CD8-positive, alpha-beta memory T cell (primary cell): ENCODE results near the gene AXIN1. TPM values are rescaled to one million over a fixed set of nuclear protein-coding genes. Genes with fewer than 3 reads are reported as not detected.
A peak's percentile ranks its signal among the peaks of the same experiment; 100 is the strongest.
"Not testable (repeated sequence)": the region's sequence is repeated elsewhere in the genome, so short reads cannot be mapped to it uniquely, and the experiment has no call there.

Experiments used
- CTCF ChIA-PET: fragments of 350-600 bp; sonication (Branson Sonifier 250); formaldehyde crosslinking; loops from one replicate; lab custom pipeline; 2021; ENCODE audit warnings: antibody characterized with exemption; lab: Charles Lee
- POLR2A ChIA-PET: fragments of 350-600 bp; sonication (Branson Sonifier 250); formaldehyde crosslinking; loops from one replicate; lab custom pipeline; 2021; ENCODE audit warnings: antibody characterized with exemption; lab: Charles Lee
- DNase-seq, 5 donors: peaks; one replicate each; pipeline versions ENCODE4 v3.0.0 to v3.0.0-alpha.2; 2020 to 2022; ENCODE audit warnings: mixed read lengths in 1 of 5
- H3K27ac ChIP-seq: one replicate; pipeline ENCODE4 v1.7.0; 2013; ENCODE audit warnings: low read depth, mild to moderate bottlenecking, low read length, moderate library complexity
- H3K27me3 ChIP-seq: 2 replicates; pipeline ENCODE4 v1.7.0; 2013; ENCODE audit warnings: low read length, mild to moderate bottlenecking; ENCODE audit not compliant: insufficient read depth, poor library complexity, severe bottlenecking
- H3K36me3 ChIP-seq: 2 replicates; pipeline ENCODE4 v1.7.0; 2013; ENCODE audit warnings: mild to moderate bottlenecking, low read length, moderate library complexity; ENCODE audit not compliant: insufficient read depth
- H3K4me1 ChIP-seq: 2 replicates; pipeline ENCODE4 v1.7.0; 2013; ENCODE audit warnings: mild to moderate bottlenecking, low read length, moderate library complexity; ENCODE audit not compliant: insufficient read depth
- H3K4me3 ChIP-seq: 2 replicates; pipeline ENCODE4 v1.7.0; 2013; ENCODE audit warnings: mild to moderate bottlenecking, low read length
- H3K9me3 ChIP-seq: 2 replicates; pipeline ENCODE4 v1.7.0; 2013; ENCODE audit warnings: mild to moderate bottlenecking, low read length
- H3K27ac Mint-ChIP-seq, 8 donors: one replicate each; pipeline ENCODE4 v1.8.0; 2020 to 2021; ENCODE audit warnings: mixed read lengths in 8 of 8, mild to moderate bottlenecking in 6 of 8, inconsistent platforms in 3 of 8, moderate library complexity in 3 of 8
- H3K27me3 Mint-ChIP-seq, 2 donors: one replicate each; pipeline ENCODE4 v1.8.0; 2020 to 2021; ENCODE audit warnings: mixed read lengths in 2 of 2, mild to moderate bottlenecking in 1 of 2, moderate library complexity in 1 of 2
- H3K36me3 Mint-ChIP-seq, 3 donors: one replicate each; pipeline ENCODE4 v1.8.0; 2020 to 2021; ENCODE audit warnings: mixed read lengths in 3 of 3, inconsistent platforms in 1 of 3, mild to moderate bottlenecking in 1 of 3
- H3K4me1 Mint-ChIP-seq, 3 donors: one replicate each; pipeline ENCODE4 v1.8.0; 2020 to 2021; ENCODE audit warnings: mixed read lengths in 3 of 3, inconsistent platforms in 1 of 3, mild to moderate bottlenecking in 1 of 3
- H3K4me3 Mint-ChIP-seq, 7 donors: one replicate each; pipeline ENCODE4 v1.8.0; 2020 to 2021; ENCODE audit warnings: mixed read lengths in 7 of 7, mild to moderate bottlenecking in 6 of 7, moderate library complexity in 4 of 7, inconsistent platforms in 2 of 7
- H3K9me3 Mint-ChIP-seq, 5 donors: one replicate each; pipeline ENCODE4 v1.8.0; 2020 to 2022; ENCODE audit warnings: mixed read lengths in 5 of 5, mild to moderate bottlenecking in 3 of 5, moderate library complexity in 2 of 5, inconsistent platforms in 1 of 5
- polyA plus RNA-seq: library from polyadenylated mRNA; unstranded; fragments of 300-500 nt; fragmentation: Illumina TruSeq; gene quantifications from one replicate; pipeline ENCODE4 v1.2.3, GENCODE V29; 2021
- total RNA-seq, 2 experiments: library from RNA; stranded (reverse); gene quantifications; one replicate each; pipeline ENCODE4 v1.2.3, GENCODE V29; 2021

Gene AXIN1
- total and polyA plus RNA-seq, 3 experiments from 2014 or later: 6.9 to 26.3 (median 24.7) TPM

DNA sequence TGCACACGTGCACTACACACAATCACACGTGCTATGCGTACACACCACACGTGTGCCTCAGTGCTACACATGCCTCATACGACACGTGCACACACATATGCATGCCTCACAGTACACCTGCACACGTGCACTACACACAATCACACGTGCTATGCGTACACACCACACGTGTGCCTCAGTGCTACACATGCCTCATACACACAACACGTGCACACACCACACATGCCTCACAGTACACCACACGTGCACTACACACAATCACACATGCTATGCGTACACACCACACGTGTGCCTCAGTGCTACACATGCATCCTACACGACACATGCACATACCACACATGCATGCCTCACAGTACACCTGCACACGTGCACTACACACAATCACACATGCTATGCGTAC is 85.0 kb downstream of the AXIN1 start:
- H3K27ac Mint-ChIP-seq: peak overlapping the region in 1 of 8 donors; percentile 17
- DNase-seq, H3K9me3 ChIP-seq, H3K27ac ChIP-seq, H3K4me1 ChIP-seq, H3K4me3 ChIP-seq, H3K4me3 Mint-ChIP-seq, H3K4me1 Mint-ChIP-seq, H3K36me3 ChIP-seq, POLR2A ChIA-PET, CTCF ChIA-PET, H3K27me3 ChIP-seq, H3K27me3 Mint-ChIP-seq, H3K9me3 Mint-ChIP-seq: not testable (repeated sequence)
- H3K36me3 Mint-ChIP-seq: peaks cover 0 to 13% (median 0%) of the 10 kb centered on the region in 3 donors

GRCh38 chr16:266258-267164 is 86.0 kb downstream of the AXIN1 start:
- no peak for DNase-seq
- Histone ChIP-seq H3K9me3 (no peaks in the 10 kb centered on the region), H3K27me3 (no peaks in the 10 kb centered on the region), H3K4me1 (no peaks in the 10 kb centered on the region), H3K27ac (no peak overlapping the region), H3K4me3 (no peak overlapping the region), H3K36me3 (no peaks in the 10 kb centered on the region)
- Mint-ChIP-seq H3K36me3 (peaks cover 0 to 23% (median 0%) of the 10 kb centered on the region in 3 donors), H3K4me3 (no peak overlapping the region), H3K27me3 (no peaks in the 10 kb centered on the region), H3K27ac (no peak overlapping the region), H3K4me1 (peaks cover 0 to 2% (median 0%) of the 10 kb centered on the region in 3 donors), H3K9me3 (no peaks in the 10 kb centered on the region)
- CTCF ChIA-PET: no interaction called here
- POLR2A ChIA-PET: no interaction called here

DNA sequence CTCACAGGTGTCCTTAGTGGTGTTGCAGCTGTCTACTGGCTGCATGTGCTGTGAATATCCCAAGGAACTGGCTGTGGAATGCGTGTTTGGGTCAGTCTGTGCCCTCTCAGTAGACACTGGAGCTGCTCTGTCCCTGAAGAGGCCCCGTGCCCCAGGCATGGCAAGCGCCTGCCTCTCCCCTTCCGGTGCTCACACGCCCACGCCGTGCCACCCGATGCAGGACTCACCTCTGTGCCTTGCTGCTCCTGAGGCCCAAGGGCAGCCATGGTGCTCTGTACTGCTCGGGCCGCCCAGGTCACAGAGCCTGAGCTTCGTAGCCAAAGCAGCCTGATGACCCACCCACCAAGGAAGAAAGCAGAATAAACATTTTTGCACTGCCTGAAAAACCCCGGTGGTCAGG is 86.8 kb downstream of the AXIN1 start:
- CTCF ChIA-PET: no interaction called here
- Mint-ChIP-seq H3K9me3 (no peaks in the 10 kb centered on the region), H3K27me3 (no peaks in the 10 kb centered on the region), H3K4me3 (no peak overlapping the region), H3K4me1 (peaks cover 0 to 2% (median 0%) of the 10 kb centered on the region in 3 donors), H3K36me3 (peaks cover 0 to 31% (median 0%) of the 10 kb centered on the region in 3 donors), H3K27ac (no peak overlapping the region)
- H3K27ac ChIP-seq: no peak overlapping the region
- no peaks in the 10 kb centered on the region for H3K36me3 ChIP-seq
- no peaks in the 10 kb centered on the region for H3K9me3 ChIP-seq
- no peaks in the 10 kb centered on the region for H3K27me3 ChIP-seq
- no peak overlapping the region for H3K4me3 ChIP-seq
- POLR2A ChIA-PET: no interaction called here
- no peaks in the 10 kb centered on the region for H3K4me1 ChIP-seq
- DNase-seq: peak in 1 of 5 donors; percentile 43

DNA sequence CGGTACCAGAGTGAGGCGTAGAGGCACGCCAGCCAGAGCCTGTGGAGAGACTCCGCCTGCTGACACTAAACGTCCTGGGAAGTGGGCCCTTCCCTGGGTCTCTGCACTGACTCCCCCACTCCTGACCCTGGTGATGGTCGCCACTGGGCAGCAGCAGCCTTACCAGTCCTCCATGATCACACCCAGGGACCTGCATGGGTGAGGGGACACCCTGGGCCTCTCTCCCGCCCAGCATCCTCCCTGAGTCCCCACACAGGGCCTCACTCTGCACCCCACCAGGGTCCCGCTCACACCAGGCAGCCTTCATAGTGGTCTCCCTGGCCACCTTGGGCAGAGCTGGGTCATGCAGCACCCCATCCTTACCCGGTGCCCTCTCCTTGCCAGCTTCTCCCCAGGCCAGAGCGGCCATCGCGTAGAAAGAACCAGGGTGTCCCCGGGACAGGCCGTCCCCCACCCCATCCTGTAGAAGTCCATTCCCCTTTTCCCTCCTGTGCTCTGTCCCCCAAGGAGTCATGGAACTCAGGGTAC is 87.5 kb downstream of the AXIN1 start:
- Histone ChIP-seq H3K27me3 (no peaks in the 10 kb centered on the region), H3K4me3 (no peak overlapping the region), H3K4me1 (no peaks in the 10 kb centered on the region), H3K9me3 (no peaks in the 10 kb centered on the region), H3K36me3 (no peaks in the 10 kb centered on the region), H3K27ac (no peak overlapping the region)
- POLR2A ChIA-PET: no interaction called here
- CTCF ChIA-PET: interaction anchor here (1.3 kb wide), 1 partner anchor 11 kb away, joined by 4 read pairs; no protein-coding TSS in a partner anchor
- H3K36me3 Mint-ChIP-seq: peaks cover 0 to 38% (median 5%) of the 10 kb centered on the region in 3 donors
- no peaks in the 10 kb centered on the region for H3K27me3 Mint-ChIP-seq
- DNase-seq: peak in 1 of 5 donors; percentile 36
- no peaks in the 10 kb centered on the region for H3K9me3 Mint-ChIP-seq
- peaks cover 0 to 2% (median 0%) of the 10 kb centered on the region in 3 donors for H3K4me1 Mint-ChIP-seq
- no peak overlapping the region for H3K27ac Mint-ChIP-seq
- no peak overlapping the region for H3K4me3 Mint-ChIP-seq

DNA sequence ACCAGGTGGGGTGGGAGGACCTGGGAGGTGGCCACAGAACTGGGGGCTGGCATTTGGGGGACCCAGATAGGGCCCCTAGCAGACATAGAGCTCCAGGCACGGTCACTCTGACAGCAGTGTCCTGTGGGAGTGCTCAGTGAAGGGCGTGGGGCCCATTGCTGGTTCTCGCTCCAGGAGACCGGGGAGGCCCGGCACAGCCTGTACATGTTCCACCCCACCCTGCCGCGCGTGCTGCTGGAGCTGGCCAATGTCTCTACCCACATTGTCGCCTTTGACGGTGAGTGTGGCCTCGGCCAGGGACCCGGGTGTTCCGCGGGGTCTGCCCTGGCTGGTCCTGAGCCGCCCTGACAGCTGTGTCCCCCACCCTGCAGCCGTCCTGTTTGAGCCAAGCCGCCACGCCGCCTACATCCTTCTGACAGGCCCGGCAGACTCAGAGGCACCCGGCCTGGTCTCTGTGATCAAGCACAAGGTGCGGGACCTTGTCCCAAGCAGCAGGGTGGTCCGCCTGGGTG is 88.0 kb downstream of the AXIN1 start:
- Mint-ChIP-seq H3K4me3 (no peak overlapping the region), H3K36me3 (peaks cover 0 to 39% (median 5%) of the 10 kb centered on the region in 3 donors), H3K9me3 (no peaks in the 10 kb centered on the region), H3K27ac (no peak overlapping the region), H3K27me3 (no peaks in the 10 kb centered on the region), H3K4me1 (peaks cover 0 to 2% (median 0%) of the 10 kb centered on the region in 3 donors)
- H3K27ac ChIP-seq: no peak overlapping the region
- no peaks in the 10 kb centered on the region for H3K4me1 ChIP-seq
- CTCF ChIA-PET: interaction anchor here (1.3 kb wide), 1 partner anchor 11 kb away, joined by 4 read pairs; no protein-coding TSS in a partner anchor
- POLR2A ChIA-PET: no interaction called here
- no peaks in the 10 kb centered on the region for H3K27me3 ChIP-seq
- peak in 1 of 5 donors; percentile 27 for DNase-seq
- no peaks in the 10 kb centered on the region for H3K36me3 ChIP-seq
- no peak overlapping the region for H3K4me3 ChIP-seq
- no peaks in the 10 kb centered on the region for H3K9me3 ChIP-seq

- H3K36me3 Mint-ChIP-seq: peaks cover 0 to 44% (median 5%) of the 10 kb centered on the region in 3 donors
- Histone ChIP-seq H3K27me3 (no peaks in the 10 kb centered on the region), H3K27ac (no peak overlapping the region), H3K9me3 (no peaks in the 10 kb centered on the region), H3K4me3 (no peak overlapping the region), H3K36me3 (no peaks in the 10 kb centered on the region), H3K4me1 (no peaks in the 10 kb centered on the region)
- no peaks in the 10 kb centered on the region for H3K9me3 Mint-ChIP-seq
- H3K4me1 Mint-ChIP-seq: peaks cover 0 to 6% (median 0%) of the 10 kb centered on the region in 3 donors
- ChIA-PET POLR2A (no interaction called here), CTCF (interaction anchor here (1.3 kb wide), 1 partner anchor 10 kb away, joined by 4 read pairs; no protein-coding TSS in a partner anchor)
- H3K27ac Mint-ChIP-seq: no peak overlapping the region
- H3K4me3 Mint-ChIP-seq: no peak overlapping the region
- no peaks in the 10 kb centered on the region for H3K27me3 Mint-ChIP-seq
- peak in 1 of 5 donors; percentile 43 for DNase-seq
These were observed 88.6 kb downstream of the AXIN1 start for GRCh38 chr16:263944-264343.

GRCh38 chr16:263182-263774 is 89.2 kb downstream of the AXIN1 start:
- peaks cover 0 to 45% (median 5%) of the 10 kb centered on the region in 3 donors for H3K36me3 Mint-ChIP-seq
- H3K4me3 Mint-ChIP-seq: no peak overlapping the region
- no peak overlapping the region for H3K27ac Mint-ChIP-seq
- no peaks in the 10 kb centered on the region for H3K9me3 Mint-ChIP-seq
- Histone ChIP-seq H3K27me3 (no peaks in the 10 kb centered on the region), H3K36me3 (no peaks in the 10 kb centered on the region), H3K27ac (no peak overlapping the region), H3K9me3 (no peaks in the 10 kb centered on the region), H3K4me3 (no peak overlapping the region), H3K4me1 (no peaks in the 10 kb centered on the region)
- no peaks in the 10 kb centered on the region for H3K27me3 Mint-ChIP-seq
- ChIA-PET CTCF (interaction anchor here (1.3 kb wide), 1 partner anchor 9 kb away, joined by 4 read pairs; no protein-coding TSS in a partner anchor), POLR2A (no interaction called here)
- DNase-seq: no peak
- peaks cover 0 to 6% (median 0%) of the 10 kb centered on the region in 3 donors for H3K4me1 Mint-ChIP-seq
